GM19035 (cell line): ENCODE results near the gene TFAP2E.

Experiments
- ATAC-seq: cut with Tn5 transposase; IDR thresholded peaks from one replicate; pipeline ENCODE4 v1.9.1; 2021; ENCODE audit not compliant: unreplicated experiment

TFAP2E gene

GRCh38 chr1:35594005-35594760 lies 21.1 kb downstream of the TFAP2E start:
- no peak for ATAC-seq

GRCh38 chr1:35595684-35596083 lies 22.6 kb downstream of the TFAP2E start:
- ATAC-seq = no peak

- no peak for ATAC-seq
Measured at GRCh38 chr1:35597870-35598269, 24.8 kb downstream of the TFAP2E start.

GRCh38 chr1:35598895-35599294 lies 25.8 kb downstream of the TFAP2E start:
- no peak for ATAC-seq

GRCh38 chr1:35599411-35599810 lies 26.3 kb downstream of the TFAP2E start:
- no peak for ATAC-seq

- ATAC-seq = no peak
Measured at GRCh38 chr1:35600593-35600992, 27.5 kb downstream of the TFAP2E start.

- no peak for ATAC-seq
Measured at GRCh38 chr1:35603468-35603867, 30.4 kb downstream of the TFAP2E start.

GRCh38 chr1:35603941-35604340 lies 30.8 kb downstream of the TFAP2E start:
- ATAC-seq = no peak

- no peak for ATAC-seq
Measured at GRCh38 chr1:35605071-35605866, 32.2 kb downstream of the TFAP2E start.

- ATAC-seq = no peak
Measured at GRCh38 chr1:35605867-35606182, 32.7 kb downstream of the TFAP2E start.

GRCh38 chr1:35611655-35612054 lies 38.5 kb downstream of the TFAP2E start:
- no peak for ATAC-seq

GRCh38 chr1:35615440-35615839 lies 42.3 kb downstream of the TFAP2E start:
- ATAC-seq = no peak

- ATAC-seq = no peak
Measured at GRCh38 chr1:35619237-35620121, 46.4 kb downstream of the TFAP2E start.

- ATAC-seq = no peak
Measured at GRCh38 chr1:35622510-35623178, 49.5 kb downstream of the TFAP2E start.

GRCh38 chr1:35623832-35624231 lies 50.7 kb downstream of the TFAP2E start:
- no peak for ATAC-seq

GRCh38 chr1:35629051-35629450 lies 55.9 kb downstream of the TFAP2E start:
- no peak for ATAC-seq

- ATAC-seq = no peak
Measured at GRCh38 chr1:35631396-35631795, 58.3 kb downstream of the TFAP2E start.

GRCh38 chr1:35633547-35633946 lies 60.4 kb downstream of the TFAP2E start:
- ATAC-seq = no peak

GRCh38 chr1:35637401-35637809 lies 64.3 kb downstream of the TFAP2E start:
- ATAC-seq = no peak

GRCh38 chr1:35640380-35641232 lies 67.5 kb downstream of the TFAP2E start:
- peak; percentile 2 for ATAC-seq
